ENCODE measurements around the gene IGF2BP2. TPM values are rescaled to one million over a fixed set of nuclear protein-coding genes. Genes with fewer than 3 reads are reported as not detected.
A peak's percentile ranks its signal among the peaks of the same experiment; 100 is the strongest.

The IGF2BP2 gene
- total RNA-seq, 1 donor from 2014 or later, result 187 TPM

- Mint-ChIP-seq H3K4me3 (ENCODE audit: low read depth) (no peak overlapping the region), H3K27ac (no peak overlapping the region), H3K36me3 (ENCODE audit: insufficient read depth) (peaks cover 36% of the 10 kb centered on the region), H3K9me3 (ENCODE audit: low read depth) (no peaks in the 10 kb centered on the region), H3K4me1 (ENCODE audit: low read depth) (no peaks in the 10 kb centered on the region), H3K27me3 (no peaks in the 10 kb centered on the region)
- DNase-seq (ENCODE audit: low spot score, unreplicated experiment), result no peak
- TF ChIP-seq CTCF (IDR thresholded peaks at IDR 0.05; ENCODE audit: unreplicated experiment), result no peak
Observed at GRCh38 chr3:185687271-185687878, 137.5 kb downstream of the IGF2BP2 start.

- Mint-ChIP-seq H3K36me3 (ENCODE audit: insufficient read depth) (peaks cover 38% of the 10 kb centered on the region), H3K9me3 (ENCODE audit: low read depth) (no peaks in the 10 kb centered on the region)
Observed at GRCh38 chr3:185685231-185686035, 139.4 kb downstream of the IGF2BP2 start.

GRCh38 chr3:185680231-185680630 lies 144.6 kb downstream of the IGF2BP2 start:
- Mint-ChIP-seq H3K4me1 (ENCODE audit: low read depth) (no peaks in the 10 kb centered on the region), H3K4me3 (ENCODE audit: low read depth) (no peak overlapping the region), H3K27ac (no peak overlapping the region), H3K36me3 (ENCODE audit: insufficient read depth) (peaks cover 29% of the 10 kb centered on the region), H3K27me3 (no peaks in the 10 kb centered on the region), H3K9me3 (ENCODE audit: low read depth) (no peaks in the 10 kb centered on the region)
- no peak for DNase-seq (ENCODE audit: low spot score, unreplicated experiment)
- TF ChIP-seq CTCF (IDR thresholded peaks at IDR 0.05; ENCODE audit: unreplicated experiment), result no peak

More at GRCh38 chr3:185685231-185686035, 139.4 kb downstream of the IGF2BP2 start:
- no peak overlapping the region for H3K4me3 Mint-ChIP-seq (ENCODE audit: low read depth)
- no peaks in the 10 kb centered on the region for H3K27me3 Mint-ChIP-seq
- peak overlapping the region; percentile 56 for H3K27ac Mint-ChIP-seq
- no peak for TF ChIP-seq CTCF (IDR thresholded peaks at IDR 0.05; ENCODE audit: unreplicated experiment)
- DNase-seq (ENCODE audit: low spot score, unreplicated experiment), result no peak
- no peaks in the 10 kb centered on the region for H3K4me1 Mint-ChIP-seq (ENCODE audit: low read depth)

- H3K4me1 Mint-ChIP-seq (ENCODE audit: low read depth), result no peaks in the 10 kb centered on the region
- H3K27me3 Mint-ChIP-seq, result no peaks in the 10 kb centered on the region
- no peak overlapping the region for H3K27ac Mint-ChIP-seq
- no peak overlapping the region for H3K4me3 Mint-ChIP-seq (ENCODE audit: low read depth)
- DNase-seq (ENCODE audit: low spot score, unreplicated experiment), result no peak
- H3K36me3 Mint-ChIP-seq (ENCODE audit: insufficient read depth), result peaks cover 37% of the 10 kb centered on the region
- H3K9me3 Mint-ChIP-seq (ENCODE audit: low read depth), result no peaks in the 10 kb centered on the region
- TF ChIP-seq CTCF (IDR thresholded peaks at IDR 0.05; ENCODE audit: unreplicated experiment), result no peak
Observed at GRCh38 chr3:185678027-185678426, 146.8 kb downstream of the IGF2BP2 start.

- Mint-ChIP-seq H3K9me3 (ENCODE audit: low read depth) (no peaks in the 10 kb centered on the region), H3K36me3 (ENCODE audit: insufficient read depth) (peaks cover 31% of the 10 kb centered on the region), H3K4me1 (ENCODE audit: low read depth) (no peaks in the 10 kb centered on the region), H3K4me3 (ENCODE audit: low read depth) (no peak overlapping the region), H3K27ac (no peak overlapping the region), H3K27me3 (no peaks in the 10 kb centered on the region)
- peak; percentile 65 for TF ChIP-seq CTCF (IDR thresholded peaks at IDR 0.05; ENCODE audit: unreplicated experiment)
- no peak for DNase-seq (ENCODE audit: low spot score, unreplicated experiment)
Observed at GRCh38 chr3:185677146-185677829, 147.6 kb downstream of the IGF2BP2 start.
